ENCODE results near the gene ZNF407. TPM values are rescaled to one million over a fixed set of nuclear protein-coding genes. Genes with fewer than 3 reads are reported as not detected.

ZNF407 gene
- total and polyA plus RNA-seq, 4 donors = 1.9 to 16.5 (median 6.6) TPM

GRCh38 chr18:74595431-74595830 is 2.2 kb upstream of the ZNF407 start:
- DNase-seq (ENCODE audit: low spot score) = no peak
- H3K4me3 ChIP-seq (ENCODE audit: low read depth in 1 of 3, low read length in 3 of 3) = no peak overlapping the region
- TF ChIP-seq NR2F2 (IDR thresholded peaks at IDR 0.05) = no peak
- no peak for TF ChIP-seq RXRA (IDR thresholded peaks at IDR 0.05)
- no peak for TF ChIP-seq GABPA (IDR thresholded peaks at IDR 0.05 in 1 of 2, conservative IDR thresholded peaks at IDR 0.05 in 1 of 2)
- no peak for TF ChIP-seq FOXA2 (IDR thresholded peaks at IDR 0.05)
- no peak for TF ChIP-seq HNF4A (conservative IDR thresholded peaks at IDR 0.05)
- TF ChIP-seq HNF4G (IDR thresholded peaks at IDR 0.05) = no peak
- no peak for TF ChIP-seq JUND (IDR thresholded peaks at IDR 0.05)
- TF ChIP-seq REST (IDR thresholded peaks at IDR 0.05) = no peak
- TF ChIP-seq ATF3 (IDR thresholded peaks at IDR 0.05) = no peak
- no peak for TF ChIP-seq RAD21 (IDR thresholded peaks at IDR 0.05)
- no peak for TF ChIP-seq YY1 (IDR thresholded peaks at IDR 0.05)
- no peak for TF ChIP-seq EGR1 (IDR thresholded peaks at IDR 0.05; ENCODE audit: low read depth in 2 of 2)
- TF ChIP-seq, protein P1, sequence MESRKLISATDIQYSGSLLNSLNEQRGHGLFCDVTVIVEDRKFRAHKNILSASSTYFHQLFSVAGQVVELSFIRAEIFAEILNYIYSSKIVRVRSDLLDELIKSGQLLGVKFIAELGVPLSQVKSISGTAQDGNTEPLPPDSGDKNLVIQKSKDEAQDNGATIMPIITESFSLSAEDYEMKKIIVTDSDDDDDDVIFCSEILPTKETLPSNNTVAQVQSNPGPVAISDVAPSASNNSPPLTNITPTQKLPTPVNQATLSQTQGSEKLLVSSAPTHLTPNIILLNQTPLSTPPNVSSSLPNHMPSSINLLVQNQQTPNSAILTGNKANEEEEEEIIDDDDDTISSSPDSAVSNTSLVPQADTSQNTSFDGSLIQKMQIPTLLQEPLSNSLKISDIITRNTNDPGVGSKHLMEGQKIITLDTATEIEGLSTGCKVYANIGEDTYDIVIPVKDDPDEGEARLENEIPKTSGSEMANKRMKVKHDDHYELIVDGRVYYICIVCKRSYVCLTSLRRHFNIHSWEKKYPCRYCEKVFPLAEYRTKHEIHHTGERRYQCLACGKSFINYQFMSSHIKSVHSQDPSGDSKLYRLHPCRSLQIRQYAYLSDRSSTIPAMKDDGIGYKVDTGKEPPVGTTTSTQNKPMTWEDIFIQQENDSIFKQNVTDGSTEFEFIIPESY (IDR thresholded peaks at IDR 0.05) = no peak
- TF ChIP-seq, protein P2, sequence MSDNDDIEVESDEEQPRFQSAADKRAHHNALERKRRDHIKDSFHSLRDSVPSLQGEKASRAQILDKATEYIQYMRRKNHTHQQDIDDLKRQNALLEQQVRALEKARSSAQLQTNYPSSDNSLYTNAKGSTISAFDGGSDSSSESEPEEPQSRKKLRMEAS (IDR thresholded peaks at IDR 0.05) = no peak
- TF ChIP-seq FOXA1 (IDR thresholded peaks at IDR 0.05) = no peak
- TF ChIP-seq, protein P3, sequence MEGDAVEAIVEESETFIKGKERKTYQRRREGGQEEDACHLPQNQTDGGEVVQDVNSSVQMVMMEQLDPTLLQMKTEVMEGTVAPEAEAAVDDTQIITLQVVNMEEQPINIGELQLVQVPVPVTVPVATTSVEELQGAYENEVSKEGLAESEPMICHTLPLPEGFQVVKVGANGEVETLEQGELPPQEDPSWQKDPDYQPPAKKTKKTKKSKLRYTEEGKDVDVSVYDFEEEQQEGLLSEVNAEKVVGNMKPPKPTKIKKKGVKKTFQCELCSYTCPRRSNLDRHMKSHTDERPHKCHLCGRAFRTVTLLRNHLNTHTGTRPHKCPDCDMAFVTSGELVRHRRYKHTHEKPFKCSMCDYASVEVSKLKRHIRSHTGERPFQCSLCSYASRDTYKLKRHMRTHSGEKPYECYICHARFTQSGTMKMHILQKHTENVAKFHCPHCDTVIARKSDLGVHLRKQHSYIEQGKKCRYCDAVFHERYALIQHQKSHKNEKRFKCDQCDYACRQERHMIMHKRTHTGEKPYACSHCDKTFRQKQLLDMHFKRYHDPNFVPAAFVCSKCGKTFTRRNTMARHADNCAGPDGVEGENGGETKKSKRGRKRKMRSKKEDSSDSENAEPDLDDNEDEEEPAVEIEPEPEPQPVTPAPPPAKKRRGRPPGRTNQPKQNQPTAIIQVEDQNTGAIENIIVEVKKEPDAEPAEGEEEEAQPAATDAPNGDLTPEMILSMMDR (IDR thresholded peaks at IDR 0.05; ENCODE audit: low read depth, low read length, missing input control) = no peak
- TF ChIP-seq SP1 (IDR thresholded peaks at IDR 0.05) = no peak
- no peak for TF ChIP-seq TAF1 (conservative IDR thresholded peaks at IDR 0.05)
- peaks cover 4 to 33% (median 18%) of the 10 kb centered on the region in 4 donors for H3K4me1 ChIP-seq (ENCODE audit: control insufficient read depth in 4 of 4, insufficient read depth in 4 of 4, low read length in 3 of 4)
- peaks cover 0 to 7% (median 5%) of the 10 kb centered on the region in 4 donors for H3K36me3 ChIP-seq (ENCODE audit: control insufficient read depth in 4 of 4, insufficient read depth in 3 of 4, low read depth in 1 of 4, low read length in 3 of 4)
- no peaks in the 10 kb centered on the region for H3K9me3 ChIP-seq (ENCODE audit: control insufficient read depth in 4 of 4, low read length in 3 of 4)
- no peaks in the 10 kb centered on the region for H3K27me3 ChIP-seq (ENCODE audit: control insufficient read depth in 4 of 4, insufficient read depth in 4 of 4, low read length in 3 of 4)
- H3K27ac ChIP-seq (ENCODE audit: low read depth in 1 of 2, low read length in 2 of 2) = no peak overlapping the region
- no peak overlapping the region for H3K9ac ChIP-seq (ENCODE audit: low read depth in 1 of 2, low read length in 2 of 2)
